PFSK-1 (cell line): ENCODE measurements around the gene TRAPPC12.

Source experiments
- FOXP2 ChIP-seq: optimal IDR thresholded peaks from 2 replicates; pipeline ENCODE3; 2011; ENCODE audit warnings: borderline replicate concordance, control low read depth, inconsistent platforms; ENCODE audit not compliant: insufficient read depth; ENCODE audit errors: extremely low read length, extremely low read depth
- SIN3A ChIP-seq: IDR thresholded peaks from 2 replicates; pipeline ENCODE4 v1.6.1; 2012; ENCODE audit warnings: mild to moderate bottlenecking, low read length, moderate library complexity, borderline replicate concordance; ENCODE audit not compliant: insufficient read depth
- TAF1 ChIP-seq: IDR thresholded peaks from 2 replicates; pipeline ENCODE4 v1.6.1; 2012; ENCODE audit warnings: low read length, control low read depth, borderline replicate concordance; ENCODE audit not compliant: insufficient read depth
- TF ChIP-seq, protein P1 (sequence below), 2 experiments: IDR thresholded peaks; 2 replicates each; pipeline versions ENCODE4 v1.6.1 to v1.8.0; 2011 to 2012; ENCODE audit warnings: low read depth in 2 of 2, low read length in 2 of 2, control low read depth in 1 of 2, inconsistent platforms in 1 of 2, mild to moderate bottlenecking in 1 of 2, moderate library complexity in 1 of 2; ENCODE audit not compliant: insufficient read depth in 1 of 2

DNA sequence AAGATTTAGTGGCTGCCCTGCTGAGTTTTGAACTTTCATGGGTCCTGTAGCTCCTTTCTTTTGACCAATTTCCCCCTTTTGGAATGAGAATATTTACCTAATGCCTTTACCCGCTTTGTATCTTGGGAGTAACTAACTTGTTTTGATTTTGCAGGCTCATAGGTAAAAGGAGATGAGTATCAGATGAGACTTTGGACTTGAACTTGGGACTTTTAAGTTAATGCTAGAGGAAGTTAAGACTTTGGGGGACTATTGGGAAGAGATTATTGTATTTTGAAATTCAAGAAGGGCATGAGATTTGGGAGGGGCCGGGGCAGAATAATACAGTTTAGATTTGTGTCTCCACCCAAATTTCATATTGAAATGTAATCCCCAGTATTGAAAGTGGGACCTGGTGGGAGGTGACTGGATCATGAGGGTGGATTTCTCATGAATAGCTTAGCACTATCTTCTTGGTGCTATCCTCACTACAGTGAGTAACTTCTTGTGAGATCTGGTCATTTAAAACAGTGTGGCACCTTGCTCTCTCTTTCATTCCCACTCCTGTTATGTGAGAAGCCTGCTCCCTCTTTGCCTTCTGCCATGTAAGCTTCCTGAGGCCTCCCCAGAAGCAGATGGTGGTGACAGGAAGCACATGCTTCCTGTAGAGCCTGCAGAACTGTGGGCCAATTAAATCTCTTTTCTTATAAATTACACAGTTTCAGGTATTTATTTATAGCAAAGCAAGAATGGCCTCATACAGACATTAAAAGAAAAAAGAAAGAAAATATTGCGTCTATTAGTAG lies 133.7 kb downstream of the TRAPPC12 start:
- TF ChIP-seq SIN3A (no peak), FOXP2 (no peak), TAF1 (no peak)
- TF ChIP-seq, protein P1, sequence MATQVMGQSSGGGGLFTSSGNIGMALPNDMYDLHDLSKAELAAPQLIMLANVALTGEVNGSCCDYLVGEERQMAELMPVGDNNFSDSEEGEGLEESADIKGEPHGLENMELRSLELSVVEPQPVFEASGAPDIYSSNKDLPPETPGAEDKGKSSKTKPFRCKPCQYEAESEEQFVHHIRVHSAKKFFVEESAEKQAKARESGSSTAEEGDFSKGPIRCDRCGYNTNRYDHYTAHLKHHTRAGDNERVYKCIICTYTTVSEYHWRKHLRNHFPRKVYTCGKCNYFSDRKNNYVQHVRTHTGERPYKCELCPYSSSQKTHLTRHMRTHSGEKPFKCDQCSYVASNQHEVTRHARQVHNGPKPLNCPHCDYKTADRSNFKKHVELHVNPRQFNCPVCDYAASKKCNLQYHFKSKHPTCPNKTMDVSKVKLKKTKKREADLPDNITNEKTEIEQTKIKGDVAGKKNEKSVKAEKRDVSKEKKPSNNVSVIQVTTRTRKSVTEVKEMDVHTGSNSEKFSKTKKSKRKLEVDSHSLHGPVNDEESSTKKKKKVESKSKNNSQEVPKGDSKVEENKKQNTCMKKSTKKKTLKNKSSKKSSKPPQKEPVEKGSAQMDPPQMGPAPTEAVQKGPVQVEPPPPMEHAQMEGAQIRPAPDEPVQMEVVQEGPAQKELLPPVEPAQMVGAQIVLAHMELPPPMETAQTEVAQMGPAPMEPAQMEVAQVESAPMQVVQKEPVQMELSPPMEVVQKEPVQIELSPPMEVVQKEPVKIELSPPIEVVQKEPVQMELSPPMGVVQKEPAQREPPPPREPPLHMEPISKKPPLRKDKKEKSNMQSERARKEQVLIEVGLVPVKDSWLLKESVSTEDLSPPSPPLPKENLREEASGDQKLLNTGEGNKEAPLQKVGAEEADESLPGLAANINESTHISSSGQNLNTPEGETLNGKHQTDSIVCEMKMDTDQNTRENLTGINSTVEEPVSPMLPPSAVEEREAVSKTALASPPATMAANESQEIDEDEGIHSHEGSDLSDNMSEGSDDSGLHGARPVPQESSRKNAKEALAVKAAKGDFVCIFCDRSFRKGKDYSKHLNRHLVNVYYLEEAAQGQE (IDR thresholded peaks at IDR 0.05; ENCODE audit: insufficient read depth in 1 of 2, low read depth in 2 of 2, low read length in 2 of 2), result no peak
